Rectal smooth muscle tissue (tissue), 1 donor: ENCODE results near the gene CHCHD6.

ENCODE experiments used
- H3K27ac ChIP-seq: one replicate; pipeline ENCODE4 v1.7.0; 2013; ENCODE audit warnings: low read depth, low read length, inconsistent platforms
- H3K27me3 ChIP-seq: one replicate; pipeline ENCODE4 v1.7.0; 2013; ENCODE audit warnings: low read length; ENCODE audit not compliant: control insufficient read depth, insufficient read depth
- H3K36me3 ChIP-seq: one replicate; pipeline ENCODE4 v1.7.0; 2013; ENCODE audit warnings: low read length; ENCODE audit not compliant: control insufficient read depth, insufficient read depth
- H3K4me1 ChIP-seq: one replicate; pipeline ENCODE4 v1.7.0; 2013; ENCODE audit warnings: low read length; ENCODE audit not compliant: control insufficient read depth, insufficient read depth
- H3K4me3 ChIP-seq: one replicate; pipeline ENCODE4 v1.7.0; 2013; ENCODE audit warnings: low read length
- H3K9ac ChIP-seq: one replicate; pipeline ENCODE4 v1.7.0; 2013; ENCODE audit warnings: low read length

CHCHD6 gene

DNA sequence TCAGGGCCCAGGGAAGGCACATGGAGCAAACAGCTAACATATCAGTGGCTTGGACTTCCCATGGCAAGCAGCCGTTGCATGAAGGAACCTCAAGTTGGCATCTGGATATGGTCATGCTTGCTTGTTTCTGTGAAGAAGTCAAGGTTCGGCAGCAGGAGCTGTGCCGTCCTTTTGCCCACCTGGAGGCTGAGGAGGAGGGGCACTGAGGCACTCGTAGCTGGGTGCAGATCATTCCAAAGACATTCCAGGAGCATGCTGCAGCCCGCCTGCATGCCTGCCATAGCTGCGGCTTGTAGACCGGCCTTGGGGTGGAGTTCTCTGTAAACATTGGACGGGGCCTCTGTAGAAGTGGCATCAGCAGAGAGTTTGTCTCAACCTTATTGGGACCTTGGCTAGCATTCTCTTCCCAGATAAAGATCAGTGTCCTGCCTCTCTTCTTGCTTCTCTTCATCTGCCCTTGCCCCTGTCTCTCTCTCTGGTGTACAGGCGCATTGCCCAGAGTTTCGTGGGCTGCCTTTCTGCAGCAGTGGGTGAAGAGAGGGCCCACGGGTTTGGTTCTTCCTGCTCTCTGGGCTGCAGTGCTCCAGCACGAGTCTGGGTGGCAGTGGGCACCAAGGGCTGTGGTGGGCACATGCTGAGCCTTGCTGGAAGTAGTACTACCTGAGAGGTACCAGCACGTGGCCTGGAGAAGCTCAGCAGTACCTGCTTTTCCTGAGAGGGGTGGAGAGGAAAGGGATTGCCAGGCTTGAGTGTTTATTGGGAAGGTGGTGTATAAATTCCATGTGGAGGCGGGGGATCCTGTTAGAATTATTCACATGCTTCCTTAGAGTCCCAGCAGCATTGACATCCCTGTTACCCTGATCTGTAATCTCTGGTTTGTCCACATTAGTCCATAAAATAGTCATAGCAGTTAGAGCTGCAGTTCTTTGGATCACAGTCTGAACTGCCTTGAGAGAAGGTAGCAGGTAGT, 49.4 kb downstream of the CHCHD6 start:
- Histone ChIP-seq H3K4me3 (no peak overlapping the region), H3K27me3 (no peaks in the 10 kb centered on the region), H3K27ac (no peak overlapping the region), H3K9ac (no peak overlapping the region), H3K36me3 (no peaks in the 10 kb centered on the region), H3K4me1 (peaks cover 4% of the 10 kb centered on the region)

DNA sequence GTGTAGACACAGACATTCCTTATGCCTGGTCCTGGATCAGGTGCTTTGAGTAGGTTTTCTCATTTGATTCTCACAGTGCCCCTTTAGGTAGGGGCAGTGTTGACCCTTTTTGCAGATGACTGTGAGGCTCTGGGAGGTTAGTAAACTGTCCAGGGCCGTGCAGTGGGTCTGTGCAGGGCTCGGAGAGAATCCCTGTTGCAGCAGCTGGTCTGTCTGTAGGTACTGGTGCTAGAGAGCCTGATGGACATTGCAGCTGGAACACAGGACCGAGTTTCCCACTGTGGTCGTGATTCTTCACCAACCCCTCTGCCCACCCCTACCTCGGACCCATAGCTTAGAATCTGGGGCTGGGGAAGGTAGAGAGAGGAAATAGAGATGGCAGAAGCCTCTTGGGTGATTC, 51.8 kb downstream of the CHCHD6 start:
- no peak overlapping the region for H3K9ac ChIP-seq
- no peak overlapping the region for H3K4me3 ChIP-seq
- H3K36me3 ChIP-seq, result no peaks in the 10 kb centered on the region
- no peaks in the 10 kb centered on the region for H3K27me3 ChIP-seq
- no peak overlapping the region for H3K27ac ChIP-seq
- peaks cover 4% of the 10 kb centered on the region for H3K4me1 ChIP-seq

DNA sequence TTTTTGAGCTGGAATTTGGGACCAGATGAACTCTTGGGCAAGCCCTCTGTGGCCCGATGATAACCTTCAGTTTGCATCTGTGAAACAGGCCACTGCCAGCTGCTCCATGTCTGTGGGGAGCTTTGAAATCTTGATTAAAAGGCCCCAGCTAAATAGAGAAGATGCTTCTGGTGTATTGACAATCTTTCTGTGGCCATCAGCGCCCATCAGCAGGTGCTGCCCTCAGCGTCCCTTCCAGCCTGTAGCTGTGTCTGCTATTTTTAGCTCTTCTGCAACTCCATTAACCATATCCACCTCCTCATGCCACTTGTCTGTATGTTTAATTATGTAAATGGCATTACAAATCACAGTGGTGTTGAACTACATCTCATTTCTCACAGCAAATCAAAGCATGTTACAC, 54.0 kb downstream of the CHCHD6 start:
- Histone ChIP-seq H3K9ac (no peak overlapping the region), H3K27me3 (no peaks in the 10 kb centered on the region), H3K36me3 (no peaks in the 10 kb centered on the region), H3K4me1 (peaks cover 3% of the 10 kb centered on the region), H3K27ac (no peak overlapping the region), H3K4me3 (no peak overlapping the region)

DNA sequence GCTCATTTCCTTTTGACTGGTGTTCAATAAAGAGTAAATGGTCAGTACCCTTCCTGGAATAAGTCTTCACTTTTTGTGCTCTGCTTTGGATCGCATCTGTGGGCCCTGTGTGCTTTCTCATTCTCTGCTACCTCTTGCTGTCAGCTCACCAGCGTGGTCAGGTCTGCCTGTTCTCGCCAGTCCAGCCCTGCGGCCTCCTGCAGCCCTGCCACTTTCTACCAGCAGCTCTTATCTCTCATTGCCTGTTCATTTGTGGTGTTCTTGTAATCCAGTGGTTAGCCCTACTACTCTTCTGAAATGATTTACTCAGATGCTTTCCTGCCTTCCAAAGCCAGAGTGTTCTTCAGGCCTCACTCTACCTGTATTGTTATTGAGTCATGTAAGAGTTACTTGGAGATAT, 54.8 kb downstream of the CHCHD6 start:
- Histone ChIP-seq H3K4me3 (no peak overlapping the region), H3K27me3 (no peaks in the 10 kb centered on the region), H3K4me1 (no peaks in the 10 kb centered on the region), H3K27ac (no peak overlapping the region), H3K36me3 (no peaks in the 10 kb centered on the region), H3K9ac (no peak overlapping the region)

DNA sequence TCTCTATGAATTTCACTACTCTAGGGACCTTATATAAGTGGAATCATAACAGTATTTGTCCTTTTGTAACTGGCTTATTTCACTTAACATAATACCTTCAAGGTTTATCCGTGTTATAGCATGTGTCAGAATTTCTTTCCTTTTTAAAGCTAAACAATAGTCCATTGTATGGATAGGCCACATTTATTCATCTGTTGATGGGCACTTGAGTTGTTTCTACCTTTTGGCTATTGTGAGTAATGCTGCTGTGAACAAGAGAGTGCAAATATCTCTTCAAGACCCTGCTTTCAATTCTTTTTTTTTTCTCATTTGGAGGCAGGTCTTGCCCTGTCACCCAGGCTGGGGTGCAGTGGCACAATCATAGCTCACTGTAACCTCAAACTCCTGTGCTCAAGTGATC, 56.5 kb downstream of the CHCHD6 start:
- Histone ChIP-seq H3K27ac (no peak overlapping the region), H3K4me1 (no peaks in the 10 kb centered on the region), H3K9ac (no peak overlapping the region), H3K4me3 (no peak overlapping the region), H3K36me3 (no peaks in the 10 kb centered on the region), H3K27me3 (no peaks in the 10 kb centered on the region)

DNA sequence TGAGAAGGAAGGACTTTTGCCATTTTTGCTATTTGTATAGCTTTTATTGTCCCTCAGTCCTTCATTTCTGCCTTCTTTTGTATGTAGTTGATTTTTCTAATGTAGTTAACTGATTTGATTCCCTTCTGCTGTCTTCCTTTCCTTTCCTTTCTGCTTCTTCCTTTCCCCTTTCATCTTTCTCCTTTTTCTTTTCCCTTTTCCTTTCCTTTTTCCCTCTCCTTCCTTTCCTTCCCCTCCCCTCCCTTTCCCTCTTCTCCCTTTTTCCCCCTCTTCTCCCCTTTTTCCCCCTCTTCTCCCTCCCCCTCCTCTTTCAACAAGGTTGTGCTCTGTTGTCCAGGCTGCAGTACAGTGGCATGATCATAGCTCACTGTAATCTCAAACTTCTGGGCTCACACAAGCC, 59.0 kb downstream of the CHCHD6 start:
- no peak overlapping the region for H3K9ac ChIP-seq
- no peak overlapping the region for H3K27ac ChIP-seq
- H3K4me1 ChIP-seq, result no peaks in the 10 kb centered on the region
- H3K4me3 ChIP-seq, result no peak overlapping the region
- H3K27me3 ChIP-seq, result no peaks in the 10 kb centered on the region
- no peaks in the 10 kb centered on the region for H3K36me3 ChIP-seq

DNA sequence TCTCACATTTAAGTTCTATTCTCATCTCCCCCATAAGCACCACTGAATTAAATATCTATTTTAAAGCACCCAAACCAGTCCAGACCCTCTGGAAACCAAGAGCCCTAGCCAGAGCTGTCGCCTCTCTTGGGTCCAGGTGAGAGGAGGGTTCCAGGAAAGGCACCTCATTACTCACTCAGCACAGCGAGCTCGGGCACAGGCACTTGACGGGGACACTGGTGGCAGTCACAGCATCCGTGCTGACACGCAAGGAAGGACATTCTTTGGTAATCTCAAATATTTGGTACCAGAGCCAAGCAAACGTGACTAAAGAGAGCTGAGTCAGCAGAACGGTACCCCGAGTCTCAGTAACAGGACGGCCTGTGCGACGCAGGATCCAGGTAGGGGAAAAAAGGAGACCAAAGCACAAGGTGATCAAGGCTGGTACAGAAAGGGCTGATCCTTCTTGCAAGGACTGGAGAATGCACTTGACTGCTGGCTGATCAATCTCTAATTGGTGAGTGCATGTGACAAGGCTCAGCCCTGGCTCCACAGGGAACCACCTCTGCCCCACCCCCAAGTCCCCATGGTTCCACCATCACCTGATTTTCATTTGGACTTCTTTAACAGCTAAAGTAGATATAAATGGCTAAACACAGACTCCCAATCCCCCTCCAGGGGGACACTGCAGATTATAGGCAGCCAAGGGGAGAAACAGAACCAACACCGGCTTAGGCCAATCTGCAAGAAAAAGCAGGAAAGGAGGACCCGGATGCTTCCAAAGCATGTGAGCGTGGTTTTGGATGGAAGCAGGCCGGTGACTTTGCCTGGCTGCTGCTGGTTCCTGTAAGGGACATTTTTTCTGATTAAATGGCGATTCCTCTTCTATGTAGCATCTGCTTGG, 61.4 kb downstream of the CHCHD6 start:
- H3K27me3 ChIP-seq, result no peaks in the 10 kb centered on the region
- no peak overlapping the region for H3K9ac ChIP-seq
- H3K27ac ChIP-seq, result no peak overlapping the region
- H3K36me3 ChIP-seq, result no peaks in the 10 kb centered on the region
- no peak overlapping the region for H3K4me3 ChIP-seq
- H3K4me1 ChIP-seq, result no peaks in the 10 kb centered on the region

DNA sequence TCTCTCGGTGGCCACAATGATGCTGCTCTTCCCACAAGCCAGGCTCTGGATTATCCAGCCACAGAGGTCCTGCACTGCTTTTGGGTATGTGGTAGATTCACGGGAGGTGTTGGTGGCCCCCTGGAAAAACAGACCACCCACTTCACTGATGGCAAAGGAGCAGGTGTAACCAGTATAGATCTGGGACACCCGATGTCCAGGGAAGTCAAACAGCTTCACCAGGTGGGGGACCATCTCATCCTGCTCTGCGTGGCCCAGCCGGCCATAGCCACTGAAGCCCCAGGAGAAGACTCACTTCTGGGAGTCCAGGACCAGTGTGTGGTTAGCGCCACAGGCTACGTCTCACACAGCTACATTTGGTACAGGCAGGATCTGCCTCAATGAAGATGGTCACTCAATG, 62.6 kb downstream of the CHCHD6 start:
- Histone ChIP-seq H3K27ac (no peak overlapping the region), H3K4me3 (no peak overlapping the region), H3K4me1 (no peaks in the 10 kb centered on the region), H3K27me3 (no peaks in the 10 kb centered on the region), H3K9ac (no peak overlapping the region), H3K36me3 (no peaks in the 10 kb centered on the region)

DNA sequence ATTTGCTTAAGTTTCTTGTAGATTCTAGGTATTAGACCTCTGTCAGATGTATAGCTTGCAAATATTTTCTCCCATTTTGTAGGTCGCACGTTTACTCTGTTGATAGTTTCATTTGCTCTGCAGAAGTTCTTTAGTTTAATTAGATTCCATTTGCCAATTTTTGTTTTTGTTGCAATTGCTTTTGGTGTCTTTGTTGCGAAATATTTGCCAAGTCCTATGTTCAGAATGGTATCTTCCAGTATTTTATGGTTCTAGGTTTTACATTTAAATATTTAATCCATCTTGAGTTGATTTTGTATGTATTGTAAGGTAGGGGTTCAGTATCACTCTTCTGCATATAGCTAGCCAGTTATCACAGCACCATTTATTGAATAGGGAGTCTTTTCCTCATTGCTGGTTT, 64.9 kb downstream of the CHCHD6 start:
- Histone ChIP-seq H3K27ac (no peak overlapping the region), H3K36me3 (no peaks in the 10 kb centered on the region), H3K4me3 (no peak overlapping the region), H3K4me1 (no peaks in the 10 kb centered on the region), H3K9ac (no peak overlapping the region), H3K27me3 (no peaks in the 10 kb centered on the region)

DNA sequence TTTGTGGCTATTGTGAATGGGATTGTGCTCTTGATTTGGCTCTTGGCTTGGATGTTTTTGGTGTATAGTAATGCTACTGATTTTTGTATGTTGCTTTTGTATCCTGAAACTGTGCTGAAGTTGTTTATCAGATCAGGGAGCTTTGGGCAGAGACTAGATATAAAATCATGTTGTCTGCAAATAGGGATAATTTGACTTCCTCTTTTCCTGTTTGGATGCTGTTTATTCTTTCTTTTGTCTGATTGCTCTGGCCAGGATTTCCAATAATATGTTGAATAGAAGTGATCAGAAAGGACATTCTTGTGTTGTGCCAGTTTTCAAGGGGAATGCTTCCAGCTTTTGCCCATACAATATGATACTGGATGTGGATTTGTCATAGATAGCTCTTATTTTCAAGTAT, 66.1 kb downstream of the CHCHD6 start:
- Histone ChIP-seq H3K27me3 (no peaks in the 10 kb centered on the region), H3K4me1 (no peaks in the 10 kb centered on the region), H3K27ac (no peak overlapping the region), H3K36me3 (no peaks in the 10 kb centered on the region), H3K4me3 (no peak overlapping the region), H3K9ac (no peak overlapping the region)

DNA sequence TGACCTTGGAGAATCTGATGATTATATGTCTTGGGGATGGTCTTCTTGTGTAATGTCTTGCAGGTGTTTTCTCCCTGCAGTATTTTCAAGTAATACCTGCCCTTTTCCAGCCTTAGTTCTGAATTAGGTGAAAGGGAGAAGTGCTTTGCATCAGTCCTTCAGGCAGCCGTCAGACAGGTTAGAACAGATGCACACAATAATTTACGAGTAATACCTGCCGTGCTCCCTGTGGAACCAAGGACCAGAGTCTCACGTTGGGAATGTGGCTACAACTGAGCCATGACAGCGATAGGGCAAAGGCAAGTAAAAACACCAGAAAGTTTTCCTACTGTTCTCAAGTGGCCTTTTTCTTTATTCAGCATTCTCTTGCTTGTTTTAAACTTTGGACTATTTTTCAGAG, 69.1 kb downstream of the CHCHD6 start:
- Histone ChIP-seq H3K4me1 (no peaks in the 10 kb centered on the region), H3K9ac (no peak overlapping the region), H3K27ac (no peak overlapping the region), H3K4me3 (no peak overlapping the region), H3K36me3 (no peaks in the 10 kb centered on the region), H3K27me3 (no peaks in the 10 kb centered on the region)

DNA sequence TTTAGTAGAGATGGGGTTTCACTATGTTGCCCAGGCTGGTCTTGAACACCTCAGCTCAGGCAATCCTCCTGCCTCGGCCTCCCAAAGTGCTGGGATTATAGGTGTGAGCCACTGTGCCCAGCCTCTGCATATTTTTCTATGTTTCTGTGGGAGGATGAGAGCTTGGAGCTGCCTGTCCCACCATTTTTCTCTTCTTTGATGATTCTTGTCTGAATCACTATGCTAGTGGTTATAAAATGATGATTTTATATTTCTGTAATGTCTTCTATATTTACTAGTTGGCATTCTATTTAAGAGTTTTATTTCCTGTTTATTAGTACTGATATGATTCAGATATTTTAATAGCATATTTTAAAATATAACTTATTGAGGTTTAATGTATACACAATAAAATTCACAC, 69.7 kb downstream of the CHCHD6 start:
- H3K4me1 ChIP-seq, result no peaks in the 10 kb centered on the region
- no peak overlapping the region for H3K9ac ChIP-seq
- H3K36me3 ChIP-seq, result no peaks in the 10 kb centered on the region
- no peak overlapping the region for H3K4me3 ChIP-seq
- H3K27ac ChIP-seq, result no peak overlapping the region
- H3K27me3 ChIP-seq, result no peaks in the 10 kb centered on the region
